Testis (tissue), 2 donors: Measurements from ENCODE around the gene MLKL.

Source experiments
- POLR2A ChIP-seq: fragments of 450-650 bp; IDR thresholded peaks from one replicate; pipeline ENCODE4 v1.6.1; 2017; ENCODE audit warnings: antibody characterized with exemption, mild to moderate bottlenecking, moderate library complexity
- TF ChIP-seq, protein P1 (sequence below), 3 experiments: fragments of 450-650 bp in 2 of 3; fragments of 200-600 bp in 1 of 3; sonication (generic) in 1 of 3; IDR thresholded peaks; one replicate each; pipeline ENCODE4 v1.5.1; 2016 to 2019; ENCODE audit warnings: antibody characterized with exemption in 3 of 3, mild to moderate bottlenecking in 2 of 3, moderate library complexity in 1 of 3

- TF ChIP-seq, protein P1, sequence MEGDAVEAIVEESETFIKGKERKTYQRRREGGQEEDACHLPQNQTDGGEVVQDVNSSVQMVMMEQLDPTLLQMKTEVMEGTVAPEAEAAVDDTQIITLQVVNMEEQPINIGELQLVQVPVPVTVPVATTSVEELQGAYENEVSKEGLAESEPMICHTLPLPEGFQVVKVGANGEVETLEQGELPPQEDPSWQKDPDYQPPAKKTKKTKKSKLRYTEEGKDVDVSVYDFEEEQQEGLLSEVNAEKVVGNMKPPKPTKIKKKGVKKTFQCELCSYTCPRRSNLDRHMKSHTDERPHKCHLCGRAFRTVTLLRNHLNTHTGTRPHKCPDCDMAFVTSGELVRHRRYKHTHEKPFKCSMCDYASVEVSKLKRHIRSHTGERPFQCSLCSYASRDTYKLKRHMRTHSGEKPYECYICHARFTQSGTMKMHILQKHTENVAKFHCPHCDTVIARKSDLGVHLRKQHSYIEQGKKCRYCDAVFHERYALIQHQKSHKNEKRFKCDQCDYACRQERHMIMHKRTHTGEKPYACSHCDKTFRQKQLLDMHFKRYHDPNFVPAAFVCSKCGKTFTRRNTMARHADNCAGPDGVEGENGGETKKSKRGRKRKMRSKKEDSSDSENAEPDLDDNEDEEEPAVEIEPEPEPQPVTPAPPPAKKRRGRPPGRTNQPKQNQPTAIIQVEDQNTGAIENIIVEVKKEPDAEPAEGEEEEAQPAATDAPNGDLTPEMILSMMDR (IDR thresholded peaks at IDR 0.05): no peak
- TF ChIP-seq POLR2A: no peak
Measured at GRCh38 chr16:74747716-74748615, 47.3 kb upstream of the MLKL start.
